Astrocyte (in vitro differentiated cells and primary cell): ENCODE data around the gene FAM98C.

Experiments
- CTCF ChIP-seq: IDR thresholded peaks from 2 replicates; pipeline ENCODE4 v1.5.1; 2011; ENCODE audit warnings: low read depth, mild to moderate bottlenecking, inconsistent platforms, low read length, moderate library complexity; ENCODE audit not compliant: insufficient read depth
- EZH2 ChIP-seq: IDR thresholded peaks from 2 replicates; pipeline ENCODE4 v1.6.1; 2012; ENCODE audit warnings: mild to moderate bottlenecking, low read length, inconsistent platforms; ENCODE audit not compliant: insufficient read depth

GRCh38 chr19:38425810-38426466 lies 23.0 kb downstream of the FAM98C start, which contains the start of gene RASGRP4:
- TF ChIP-seq CTCF (no peak), EZH2 (no peak)
